Ascending aorta (tissue), 2 donors: ENCODE results near the gene MGMT. TPM values are rescaled to one million over a fixed set of nuclear protein-coding genes. Genes with fewer than 3 reads are reported as not detected.

Source experiments
- DNase-seq, 2 donors: peaks; one replicate each; pipeline ENCODE4 v3.0.0-alpha.2; 2019; ENCODE audit warnings: low spot score in 2 of 2
- H3K27ac ChIP-seq, 2 donors: fragments of 200-600 bp; sonication (generic); one replicate each; pipeline ENCODE4 v1.5.1; 2016 to 2017; ENCODE audit warnings: mild to moderate bottlenecking in 1 of 2
- H3K27me3 ChIP-seq: fragments of 200-600 bp; sonication (generic); one replicate; pipeline ENCODE4 v1.5.1; 2017
- H3K36me3 ChIP-seq, 2 donors: fragments of 200-600 bp; sonication (generic); one replicate each; pipeline ENCODE4 v1.5.1; 2016
- H3K4me1 ChIP-seq, 2 donors: fragments of 200-600 bp; sonication (generic); one replicate each; pipeline ENCODE4 v1.5.1; 2016 to 2017; ENCODE audit warnings: mild to moderate bottlenecking in 1 of 2
- H3K4me3 ChIP-seq, 2 donors: fragments of 200-600 bp; sonication (generic); one replicate each; pipeline ENCODE4 v1.5.1; 2016 to 2017; ENCODE audit warnings: mild to moderate bottlenecking in 1 of 2
- H3K9me3 ChIP-seq, 2 donors: fragments of 200-600 bp; sonication (generic); one replicate each; pipeline ENCODE4 v1.5.1; 2016
- CTCF ChIP-seq, 3 experiments: fragments of 200-600 bp in 2 of 3; fragments of 450-650 bp in 1 of 3; sonication (generic) in 2 of 3; IDR thresholded peaks; one replicate each; pipeline ENCODE4 v1.5.1; 2016 to 2019; ENCODE audit warnings: antibody characterized with exemption in 3 of 3, mild to moderate bottlenecking in 1 of 3, moderate library complexity in 1 of 3
- intact Hi-C: fragments of 100-400 bp; cut with DNase I; formaldehyde crosslinking; loops from one replicate; pipeline ENCODE4 v1.15.1; 2023
- total RNA-seq: library from RNA; depleted of rRNA; stranded (reverse); fragments of >200 nt; gene quantifications from one replicate; pipeline ENCODE4 v1.1.0, GENCODE V29; 2016

The MGMT gene
- total RNA-seq, 1 donor from 2014 or later: 7.0 TPM

GRCh38 chr10:129547608-129548007 lies 80.6 kb downstream of the MGMT start:
- intact Hi-C loops: no loop called here
- H3K4me3 ChIP-seq: no peak overlapping the region
- no peaks in the 10 kb centered on the region for H3K9me3 ChIP-seq
- H3K36me3 ChIP-seq: no peaks in the 10 kb centered on the region
- TF ChIP-seq CTCF (IDR thresholded peaks at IDR 0.05): no peak
- H3K27ac ChIP-seq: no peak overlapping the region
- H3K27me3 ChIP-seq: no peaks in the 10 kb centered on the region
- H3K4me1 ChIP-seq: no peaks in the 10 kb centered on the region
- no peak for DNase-seq

- Histone ChIP-seq H3K36me3 (no peaks in the 10 kb centered on the region), H3K27ac (no peak overlapping the region), H3K4me1 (no peaks in the 10 kb centered on the region), H3K4me3 (no peak overlapping the region), H3K27me3 (no peaks in the 10 kb centered on the region), H3K9me3 (no peaks in the 10 kb centered on the region)
- DNase-seq: no peak
- intact Hi-C loops: no loop called here
- TF ChIP-seq CTCF (IDR thresholded peaks at IDR 0.05): no peak
These were observed 81.6 kb downstream of the MGMT start for GRCh38 chr10:129548600-129548999.

- Histone ChIP-seq H3K36me3 (no peaks in the 10 kb centered on the region), H3K27ac (no peak overlapping the region), H3K4me3 (no peak overlapping the region), H3K4me1 (no peaks in the 10 kb centered on the region), H3K9me3 (no peaks in the 10 kb centered on the region), H3K27me3 (no peaks in the 10 kb centered on the region)
- intact Hi-C loops: no loop called here
- no peak for DNase-seq
- no peak for TF ChIP-seq CTCF (IDR thresholded peaks at IDR 0.05)
These were observed 83.0 kb downstream of the MGMT start for GRCh38 chr10:129550076-129550475.

GRCh38 chr10:129550658-129551057 lies 83.6 kb downstream of the MGMT start:
- no peak for TF ChIP-seq CTCF (IDR thresholded peaks at IDR 0.05)
- H3K27ac ChIP-seq: no peak overlapping the region
- H3K36me3 ChIP-seq: no peaks in the 10 kb centered on the region
- H3K9me3 ChIP-seq: no peaks in the 10 kb centered on the region
- DNase-seq: no peak
- intact Hi-C loops: no loop called here
- no peak overlapping the region for H3K4me3 ChIP-seq
- H3K27me3 ChIP-seq: no peaks in the 10 kb centered on the region
- H3K4me1 ChIP-seq: no peaks in the 10 kb centered on the region

- no peak overlapping the region for H3K4me3 ChIP-seq
- H3K9me3 ChIP-seq: no peaks in the 10 kb centered on the region
- no peak overlapping the region for H3K27ac ChIP-seq
- H3K27me3 ChIP-seq: no peaks in the 10 kb centered on the region
- H3K36me3 ChIP-seq: no peaks in the 10 kb centered on the region
- intact Hi-C loops: no loop called here
- no peak for DNase-seq
- H3K4me1 ChIP-seq: no peaks in the 10 kb centered on the region
- TF ChIP-seq CTCF (IDR thresholded peaks at IDR 0.05): no peak
These were observed 85.1 kb downstream of the MGMT start for GRCh38 chr10:129552119-129552518.

GRCh38 chr10:129553928-129554327 lies 86.9 kb downstream of the MGMT start:
- TF ChIP-seq CTCF (IDR thresholded peaks at IDR 0.05): no peak
- intact Hi-C loops: no loop called here
- H3K27me3 ChIP-seq: no peaks in the 10 kb centered on the region
- H3K9me3 ChIP-seq: no peaks in the 10 kb centered on the region
- H3K27ac ChIP-seq: no peak overlapping the region
- no peaks in the 10 kb centered on the region for H3K4me1 ChIP-seq
- no peak for DNase-seq
- no peak overlapping the region for H3K4me3 ChIP-seq
- H3K36me3 ChIP-seq: no peaks in the 10 kb centered on the region
